DND-41 (cell line): ENCODE measurements around the gene NLRC4.

ENCODE experiments used
- ATAC-seq: fragments of 200-7000 bp; cut with Tn5 transposase; 3 replicates; pipeline ENCODE4 v1.9.1; 2021; ENCODE audit warnings: low read depth; ENCODE audit not compliant: insufficient read depth
- DNase-seq: peaks from one replicate; pipeline ENCODE4 v3.0.0-alpha.2; 2020
- H2AFZ ChIP-seq: 2 replicates; pipeline ENCODE4 v1.6.0; 2012; ENCODE audit warnings: low read depth, low read length
- H3K27ac ChIP-seq: 2 replicates; pipeline ENCODE4 v1.5.1; 2012; ENCODE audit warnings: low read length, inconsistent platforms
- H3K27me3 ChIP-seq: fragments of 200-600 bp; sonication (generic); 2 replicates; pipeline ENCODE4 v1.6.0; 2012; ENCODE audit warnings: low read length, mild to moderate bottlenecking, inconsistent platforms; ENCODE audit not compliant: insufficient read depth, poor library complexity
- H3K36me3 ChIP-seq: 2 replicates; pipeline ENCODE4 v1.5.1; 2012; ENCODE audit warnings: low read length, inconsistent platforms; ENCODE audit not compliant: insufficient read depth
- H3K4me1 ChIP-seq: 2 replicates; pipeline ENCODE4 v1.5.1; 2012; ENCODE audit warnings: mild to moderate bottlenecking, low read length; ENCODE audit not compliant: insufficient read depth
- H3K4me2 ChIP-seq: 2 replicates; pipeline ENCODE4 v1.6.0; 2012; ENCODE audit warnings: mild to moderate bottlenecking, moderate library complexity, low read length, inconsistent platforms; ENCODE audit not compliant: insufficient read depth
- H3K4me3 ChIP-seq, 2 experiments: fragments of 200-600 bp in 1 of 2; shearing (Covaris generic) in 1 of 2; 2 replicates each; pipeline ENCODE4 v1.5.1; 2012 to 2016; ENCODE audit warnings: inconsistent platforms in 2 of 2, low read length in 2 of 2, mild to moderate bottlenecking in 2 of 2, low read depth in 1 of 2, moderate library complexity in 1 of 2
- H3K79me2 ChIP-seq: 2 replicates; pipeline ENCODE4 v1.6.0; 2012; ENCODE audit warnings: low read length, inconsistent platforms; ENCODE audit not compliant: insufficient read depth
- H3K9ac ChIP-seq: 2 replicates; pipeline ENCODE4 v1.6.0; 2012; ENCODE audit warnings: low read depth, mild to moderate bottlenecking, inconsistent platforms, low read length, moderate library complexity
- H3K9me3 ChIP-seq: 2 replicates; pipeline ENCODE4 v1.5.1; 2012; ENCODE audit warnings: low read length, moderate library complexity, mild to moderate bottlenecking, inconsistent platforms; ENCODE audit not compliant: insufficient read depth, severe bottlenecking
- H4K20me1 ChIP-seq: 2 replicates; pipeline ENCODE4 v1.6.0; 2012; ENCODE audit warnings: low read length; ENCODE audit not compliant: insufficient read depth
- EZH2 ChIP-seq: IDR thresholded peaks from 3 replicates; pipeline ENCODE4 v1.6.1; 2012; ENCODE audit warnings: borderline replicate concordance, low read depth, mild to moderate bottlenecking, moderate library complexity, low read length, inconsistent platforms; ENCODE audit not compliant: severe bottlenecking
- TF ChIP-seq, protein P1 (sequence below): IDR thresholded peaks from 2 replicates; pipeline ENCODE4 v1.5.1; 2012; ENCODE audit warnings: borderline replicate concordance, low read length, moderate library complexity, mild to moderate bottlenecking; ENCODE audit not compliant: poor library complexity, severe bottlenecking; ENCODE audit errors: extremely low read depth

NLRC4 gene

GRCh38 chr2:32250290-32250689 is 14.4 kb downstream of the NLRC4 start:
- H3K27ac ChIP-seq: no peak overlapping the region
- no peaks in the 10 kb centered on the region for H3K4me1 ChIP-seq
- H3K27me3 ChIP-seq: no peaks in the 10 kb centered on the region
- H3K4me3 ChIP-seq: no peak overlapping the region
- H3K9me3 ChIP-seq: no peaks in the 10 kb centered on the region
- ATAC-seq (no peak), DNase-seq (no peak)
- H3K36me3 ChIP-seq: no peaks in the 10 kb centered on the region
- no peak for TF ChIP-seq EZH2
- TF ChIP-seq, protein P1, sequence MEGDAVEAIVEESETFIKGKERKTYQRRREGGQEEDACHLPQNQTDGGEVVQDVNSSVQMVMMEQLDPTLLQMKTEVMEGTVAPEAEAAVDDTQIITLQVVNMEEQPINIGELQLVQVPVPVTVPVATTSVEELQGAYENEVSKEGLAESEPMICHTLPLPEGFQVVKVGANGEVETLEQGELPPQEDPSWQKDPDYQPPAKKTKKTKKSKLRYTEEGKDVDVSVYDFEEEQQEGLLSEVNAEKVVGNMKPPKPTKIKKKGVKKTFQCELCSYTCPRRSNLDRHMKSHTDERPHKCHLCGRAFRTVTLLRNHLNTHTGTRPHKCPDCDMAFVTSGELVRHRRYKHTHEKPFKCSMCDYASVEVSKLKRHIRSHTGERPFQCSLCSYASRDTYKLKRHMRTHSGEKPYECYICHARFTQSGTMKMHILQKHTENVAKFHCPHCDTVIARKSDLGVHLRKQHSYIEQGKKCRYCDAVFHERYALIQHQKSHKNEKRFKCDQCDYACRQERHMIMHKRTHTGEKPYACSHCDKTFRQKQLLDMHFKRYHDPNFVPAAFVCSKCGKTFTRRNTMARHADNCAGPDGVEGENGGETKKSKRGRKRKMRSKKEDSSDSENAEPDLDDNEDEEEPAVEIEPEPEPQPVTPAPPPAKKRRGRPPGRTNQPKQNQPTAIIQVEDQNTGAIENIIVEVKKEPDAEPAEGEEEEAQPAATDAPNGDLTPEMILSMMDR: no peak
- no peak overlapping the region for H3K9ac ChIP-seq
- H3K79me2 ChIP-seq: no peaks in the 10 kb centered on the region
- H3K4me2 ChIP-seq: no peak overlapping the region
- no peaks in the 10 kb centered on the region for H4K20me1 ChIP-seq
- no peak overlapping the region for H2AFZ ChIP-seq

- H3K27me3 ChIP-seq: no peaks in the 10 kb centered on the region
- H3K4me2 ChIP-seq: no peak overlapping the region
- no peaks in the 10 kb centered on the region for H3K79me2 ChIP-seq
- no peaks in the 10 kb centered on the region for H3K4me1 ChIP-seq
- no peak overlapping the region for H3K27ac ChIP-seq
- no peak overlapping the region for H3K9ac ChIP-seq
- H3K36me3 ChIP-seq: no peaks in the 10 kb centered on the region
- no peak overlapping the region for H3K4me3 ChIP-seq
- ATAC-seq (no peak), DNase-seq (no peak)
- no peaks in the 10 kb centered on the region for H3K9me3 ChIP-seq
- no peaks in the 10 kb centered on the region for H4K20me1 ChIP-seq
- H2AFZ ChIP-seq: no peak overlapping the region
- TF ChIP-seq, protein P1: no peak
- TF ChIP-seq EZH2: no peak
These were observed 14.9 kb downstream of the NLRC4 start for GRCh38 chr2:32249731-32250236.

DNA sequence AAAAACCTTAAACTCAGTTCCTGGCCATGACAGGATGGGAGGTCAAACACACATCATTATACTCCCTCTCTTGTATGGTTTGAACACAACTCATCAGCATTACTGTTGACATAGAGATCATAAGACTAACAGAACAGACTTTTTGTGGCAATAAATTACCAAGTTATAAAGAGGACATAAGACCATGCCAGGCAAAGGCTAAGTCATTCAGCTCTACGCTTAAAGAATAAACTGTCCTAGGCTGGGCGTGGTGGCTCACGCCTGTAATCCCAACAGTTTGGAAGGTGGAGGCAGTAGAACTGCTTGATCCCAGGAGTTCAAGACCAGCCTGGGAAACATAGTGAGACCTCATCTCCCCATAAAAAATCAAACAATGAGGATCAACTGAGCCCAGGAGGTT is 16.4 kb downstream of the NLRC4 start:
- no peaks in the 10 kb centered on the region for H3K36me3 ChIP-seq
- H3K4me3 ChIP-seq: no peak overlapping the region
- H3K79me2 ChIP-seq: no peaks in the 10 kb centered on the region
- H2AFZ ChIP-seq: no peak overlapping the region
- no peak for DNase-seq
- no peaks in the 10 kb centered on the region for H4K20me1 ChIP-seq
- H3K4me2 ChIP-seq: no peak overlapping the region
- TF ChIP-seq EZH2: no peak
- TF ChIP-seq, protein P1: no peak
- no peaks in the 10 kb centered on the region for H3K4me1 ChIP-seq
- ATAC-seq: no peak
- H3K9ac ChIP-seq: no peak overlapping the region
- H3K27ac ChIP-seq: no peak overlapping the region
- H3K27me3 ChIP-seq: no peaks in the 10 kb centered on the region
- no peaks in the 10 kb centered on the region for H3K9me3 ChIP-seq

DNA sequence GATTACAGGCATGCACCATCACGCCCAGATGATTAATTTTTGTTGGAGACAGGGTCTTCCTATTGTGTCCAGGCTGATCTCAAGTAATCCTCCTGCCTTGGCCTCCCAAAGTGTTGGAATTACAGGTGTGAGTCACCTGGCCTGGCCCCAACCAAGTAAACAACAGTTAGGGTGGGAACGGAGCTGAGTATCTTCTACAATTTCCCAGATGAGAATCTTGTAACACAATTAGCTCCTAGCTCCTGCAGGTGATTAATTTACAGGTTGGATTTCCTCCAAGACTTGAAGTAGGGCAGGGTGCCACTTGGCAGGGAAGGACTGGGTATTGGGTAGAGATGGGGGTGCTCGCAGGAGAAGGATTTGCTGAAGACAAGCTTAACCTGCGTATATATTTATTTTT is 17.8 kb downstream of the NLRC4 start:
- DNase-seq (no peak), ATAC-seq (no peak)
- Histone ChIP-seq H2AFZ (no peak overlapping the region), H4K20me1 (no peaks in the 10 kb centered on the region), H3K79me2 (no peaks in the 10 kb centered on the region), H3K4me3 (no peak overlapping the region), H3K36me3 (no peaks in the 10 kb centered on the region), H3K9me3 (no peaks in the 10 kb centered on the region), H3K4me1 (no peaks in the 10 kb centered on the region), H3K27ac (no peak overlapping the region), H3K27me3 (no peaks in the 10 kb centered on the region), H3K9ac (no peak overlapping the region), H3K4me2 (no peak overlapping the region)
- TF ChIP-seq EZH2: no peak
- TF ChIP-seq, protein P1: no peak
